IPS-11a (cell line): ENCODE measurements around the gene NECTIN4.
"Not testable (repeated sequence)": the region's sequence is repeated elsewhere in the genome, so short reads cannot be mapped to it uniquely, and the experiment has no call there.

Experiments used
- H3K4me3 ChIP-seq: one replicate; pipeline ENCODE4 v1.5.1; 2013; ENCODE audit warnings: low read depth, low read length, control low read depth

The NECTIN4 gene

DNA sequence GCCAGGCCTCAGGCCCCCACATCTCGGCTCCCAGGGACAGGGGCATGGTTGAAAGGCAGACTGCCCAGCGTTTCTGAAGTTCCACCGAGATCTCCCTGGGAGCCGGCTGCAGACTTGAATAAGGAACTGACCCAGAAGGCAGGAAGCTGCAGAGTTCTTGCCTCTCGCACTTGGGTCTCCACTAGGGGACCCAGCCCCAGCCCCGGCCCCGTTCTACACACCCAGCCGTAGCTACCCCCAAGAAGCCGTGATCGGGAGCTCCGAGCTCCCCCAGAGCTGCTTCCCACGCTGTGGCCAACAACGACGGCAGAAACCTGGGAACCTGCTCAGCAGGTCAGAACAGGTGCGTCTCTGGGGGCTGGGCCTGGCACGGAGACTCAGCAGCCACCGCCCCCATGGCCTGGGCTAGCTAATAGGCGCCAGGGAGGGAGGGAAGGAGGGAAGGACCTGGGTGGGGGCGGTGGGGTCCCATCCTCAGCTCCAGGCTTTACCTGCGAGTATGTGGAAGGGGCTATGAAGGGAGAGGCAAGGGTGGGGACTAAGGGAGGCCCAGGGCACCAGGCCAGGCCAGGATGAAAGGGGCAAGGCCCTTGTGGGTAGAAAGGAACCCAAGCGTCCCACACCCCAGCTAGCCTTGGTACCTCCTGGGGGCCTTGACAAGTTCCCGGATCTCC lies at the start of gene NECTIN4:
Gene NECTIN4 (minus strand): TSS at position 308 of the 674 bp plus-strand sequence. CDS start 262 bp downstream, at position 46.
- H3K4me3 ChIP-seq = no peak within 1 kb of the TSS

DNA sequence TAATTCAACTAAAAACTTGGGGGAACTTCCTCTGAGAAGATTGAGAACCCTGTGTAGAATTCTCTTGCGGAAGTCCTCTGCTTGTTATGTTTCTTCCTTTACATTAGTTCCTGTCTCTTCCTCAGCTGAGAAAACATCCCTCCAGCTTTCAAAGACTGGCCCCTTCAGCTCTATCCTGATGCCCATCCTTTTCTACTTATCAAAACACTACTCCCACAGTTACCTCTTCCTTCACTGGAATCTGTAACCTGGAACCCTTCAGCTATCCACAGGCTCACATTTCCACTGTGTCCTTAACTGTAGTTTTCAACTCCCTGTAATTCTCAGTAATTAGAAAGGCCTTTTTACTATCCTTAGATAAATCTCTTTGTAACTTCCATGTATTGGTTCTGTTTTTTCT lies 49.1 kb upstream of the NECTIN4 start:
- H3K4me3 ChIP-seq = no peak overlapping the region

DNA sequence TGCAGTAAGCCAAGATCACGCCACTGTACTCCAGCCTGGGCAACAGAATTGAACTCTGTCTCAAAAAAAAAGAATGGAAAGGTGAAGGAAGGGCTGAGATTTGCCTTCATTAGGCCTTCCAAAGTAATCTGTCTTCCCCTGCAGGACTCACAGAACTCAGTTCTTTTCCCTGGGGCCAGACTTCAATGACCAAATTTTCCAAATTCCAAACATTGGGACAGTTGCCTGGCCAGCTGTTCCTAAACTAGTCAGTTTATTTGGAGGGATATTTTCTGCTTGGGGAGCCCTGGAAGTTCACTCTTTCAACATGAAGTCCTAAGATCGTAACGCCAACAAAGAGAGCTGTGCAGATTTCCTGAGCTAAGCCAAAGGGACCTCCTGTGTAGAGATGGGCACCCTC lies 48.5 kb upstream of the NECTIN4 start:
- no peak overlapping the region for H3K4me3 ChIP-seq

DNA sequence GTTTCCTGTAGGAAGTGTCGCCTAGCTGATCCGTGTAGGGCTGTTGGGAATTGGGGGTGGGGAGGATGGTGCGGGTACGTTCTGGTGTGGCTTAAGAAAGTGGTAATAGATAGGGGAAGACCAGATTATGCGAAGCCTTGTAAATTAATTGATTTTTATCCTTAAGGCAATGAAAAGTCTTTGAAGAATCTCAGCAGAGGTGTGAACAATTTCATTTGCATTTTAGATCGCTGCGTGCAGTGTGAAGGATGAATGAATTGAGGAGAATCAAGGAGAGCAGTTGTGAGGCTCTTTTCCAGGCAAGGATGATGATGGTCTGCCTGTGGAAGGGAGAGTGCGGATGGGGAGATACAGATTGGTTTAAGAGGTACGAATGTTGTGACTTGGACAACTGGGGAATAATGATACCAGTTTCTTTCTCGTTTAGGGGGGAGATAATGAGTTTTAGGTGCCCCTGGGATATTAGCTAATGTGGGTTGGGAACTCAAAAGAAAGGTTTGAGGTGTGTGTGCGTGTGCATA lies 43.9 kb upstream of the NECTIN4 start:
- peak overlapping the region; percentile 75 for H3K4me3 ChIP-seq

DNA sequence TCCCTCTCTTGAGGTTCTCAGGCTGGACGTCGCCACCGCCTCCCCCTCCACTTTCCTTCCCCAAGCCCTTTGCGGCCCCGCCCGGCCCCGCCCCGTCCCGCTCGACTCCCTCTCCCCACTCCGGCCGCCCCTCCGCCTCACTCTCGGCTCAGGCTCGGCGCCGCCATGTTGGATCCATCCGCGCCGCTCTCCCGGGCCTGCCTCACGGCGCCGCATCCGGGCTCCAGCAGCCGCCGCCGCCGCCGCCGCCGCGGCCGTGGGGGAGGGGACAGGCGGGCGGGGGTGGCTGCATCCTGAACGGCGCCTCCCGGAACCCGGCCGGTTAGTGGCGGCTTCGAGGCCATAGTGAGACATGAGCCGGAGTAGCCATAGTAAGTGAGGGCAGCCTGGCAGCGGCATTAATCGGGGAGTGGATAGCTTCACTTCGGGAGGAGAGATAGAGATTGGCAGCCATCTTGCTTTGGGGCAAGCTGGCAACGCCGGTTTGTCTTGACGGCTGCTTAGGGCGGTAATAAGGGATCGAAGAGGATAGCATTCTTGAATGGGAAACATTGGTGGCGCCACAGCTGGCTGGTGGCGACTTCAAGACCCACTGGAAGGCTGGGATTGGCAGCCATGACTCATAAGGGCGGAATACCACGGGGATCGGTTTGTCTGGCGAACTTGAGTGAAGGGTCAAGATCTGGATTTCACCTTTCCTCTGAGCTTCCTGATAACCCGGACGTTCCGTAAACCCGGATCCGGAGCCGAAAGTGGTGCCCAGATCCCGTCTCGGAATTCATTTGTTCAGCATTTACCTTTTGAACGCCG lies 43.3 kb upstream of the NECTIN4 start, which contains the start of gene DEDD:
Gene DEDD (minus strand): TSS at position 258 of the 810 bp plus-strand sequence. CDS start 8,205 bp downstream, outside the sequence.
- peak within 1 kb of the TSS; percentile 81 for H3K4me3 ChIP-seq

DNA sequence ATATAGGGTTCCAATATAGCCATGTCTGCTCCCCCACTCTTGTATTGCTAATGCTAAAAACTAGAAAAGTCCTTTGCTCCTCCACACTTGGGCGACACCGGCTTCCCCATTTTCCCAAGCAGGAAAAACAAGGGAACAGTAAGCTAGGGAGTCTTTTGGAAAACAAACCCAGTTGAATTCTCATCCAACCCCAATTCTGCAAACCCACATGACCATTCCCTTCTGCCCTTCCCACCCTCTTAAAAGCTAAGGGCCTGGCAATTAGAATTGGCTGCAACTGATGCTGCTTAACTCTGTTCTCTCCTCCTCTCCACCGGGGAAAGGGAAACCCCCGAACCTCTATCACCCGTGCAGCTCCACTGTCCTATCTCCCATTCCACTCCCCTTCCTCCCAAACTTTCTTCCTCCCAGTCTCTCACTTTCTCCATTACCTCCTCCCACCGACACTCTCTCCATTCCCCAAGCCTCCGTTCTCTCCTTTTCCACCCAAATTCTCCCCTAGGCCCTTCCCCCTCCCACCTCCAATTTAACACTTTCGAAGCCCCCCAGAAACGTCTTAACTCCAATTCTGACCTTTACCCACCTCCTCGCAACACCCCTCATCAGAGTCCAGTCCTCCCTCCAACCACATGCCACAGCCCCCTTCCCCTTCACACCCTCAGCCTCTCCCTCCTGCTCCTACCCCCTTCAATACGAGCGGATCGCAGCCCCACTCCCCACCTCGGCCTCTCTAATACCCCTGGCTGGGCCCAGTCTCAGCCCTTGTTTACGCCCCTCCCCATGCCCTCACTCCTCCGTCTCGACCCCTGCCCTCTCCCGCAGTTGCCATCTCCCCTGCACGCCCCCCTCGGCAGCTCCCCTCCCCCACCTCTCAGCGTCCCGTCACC lies 42.4 kb upstream of the NECTIN4 start:
- H3K4me3 ChIP-seq = peak overlapping the region; percentile 81

DNA sequence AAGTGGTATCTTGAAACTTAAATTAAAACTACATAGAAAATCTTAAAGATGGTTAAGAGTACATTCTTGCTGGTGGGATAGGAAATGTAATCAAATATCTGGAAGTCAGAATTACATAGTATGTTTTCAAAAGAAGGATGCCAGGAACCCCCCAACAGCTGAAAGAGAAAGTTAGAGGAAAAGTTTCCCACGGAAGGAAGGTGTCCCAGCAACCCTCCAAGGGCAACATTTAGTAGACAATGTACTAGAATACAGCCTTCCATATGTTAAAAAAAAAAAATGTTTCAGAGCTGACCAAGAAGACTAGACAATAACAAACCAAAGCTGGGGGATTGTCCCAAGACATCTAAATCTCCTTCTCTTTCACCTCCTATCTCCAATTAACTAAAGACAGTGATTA lies 40.9 kb upstream of the NECTIN4 start:
- no peak overlapping the region for H3K4me3 ChIP-seq

DNA sequence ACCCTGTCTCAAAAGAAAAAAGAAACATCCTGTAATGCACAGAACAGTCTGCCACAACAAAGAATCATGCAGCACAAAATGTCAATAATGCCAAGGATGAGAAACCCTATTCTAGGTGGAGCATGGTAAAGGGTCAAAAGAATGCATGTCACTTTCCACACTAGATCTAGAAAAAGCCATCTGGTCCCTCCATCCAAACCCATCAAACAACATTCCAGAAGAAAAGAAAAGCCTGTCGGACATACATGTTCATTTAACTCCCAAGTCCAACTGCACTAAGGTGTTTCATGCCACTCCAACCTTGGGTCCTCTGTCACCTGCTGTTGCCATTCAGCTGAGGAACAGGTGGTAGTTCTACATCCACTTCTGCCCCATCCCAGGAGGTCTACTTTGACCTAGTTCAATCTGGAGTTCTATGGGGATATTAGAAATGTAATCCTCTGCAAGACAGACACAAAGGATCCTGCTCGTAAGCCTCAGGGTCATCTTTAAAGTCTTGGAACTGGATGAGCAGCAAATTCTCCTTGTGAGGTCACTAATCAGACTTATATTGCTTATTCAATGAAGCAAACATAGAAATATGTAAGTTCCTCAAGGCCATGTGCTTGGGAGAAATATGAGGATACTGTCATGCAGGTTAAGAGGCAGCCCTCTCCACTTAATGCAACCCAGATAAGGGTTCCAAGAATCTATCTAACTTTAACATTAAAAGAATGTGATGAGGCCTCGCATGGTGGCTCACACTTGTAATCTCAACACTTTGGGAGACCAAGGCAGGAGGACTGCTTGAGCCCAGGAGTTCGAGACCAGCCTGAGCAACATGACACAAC lies 39.4 kb upstream of the NECTIN4 start:
- H3K4me3 ChIP-seq = no peak overlapping the region

DNA sequence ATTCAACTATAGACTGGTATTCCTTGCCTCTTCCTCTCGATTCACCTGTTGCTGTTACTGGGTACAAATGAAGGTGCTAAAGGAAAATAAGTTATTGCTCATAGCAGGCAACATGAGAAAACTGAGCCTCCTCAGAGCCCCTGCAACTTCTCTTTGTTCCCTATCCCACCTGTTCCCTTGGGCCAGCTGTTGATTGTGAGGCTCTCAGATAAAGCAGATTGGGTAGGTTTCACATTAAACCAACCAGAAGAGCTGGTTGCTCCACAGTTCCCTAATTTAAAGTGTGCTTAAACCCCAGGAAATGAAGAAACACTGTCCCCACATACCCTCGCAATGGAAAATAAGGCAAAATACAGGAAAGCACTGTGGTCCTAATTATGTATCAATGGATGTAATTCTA lies 38.3 kb upstream of the NECTIN4 start:
- H3K4me3 ChIP-seq = no peak overlapping the region

DNA sequence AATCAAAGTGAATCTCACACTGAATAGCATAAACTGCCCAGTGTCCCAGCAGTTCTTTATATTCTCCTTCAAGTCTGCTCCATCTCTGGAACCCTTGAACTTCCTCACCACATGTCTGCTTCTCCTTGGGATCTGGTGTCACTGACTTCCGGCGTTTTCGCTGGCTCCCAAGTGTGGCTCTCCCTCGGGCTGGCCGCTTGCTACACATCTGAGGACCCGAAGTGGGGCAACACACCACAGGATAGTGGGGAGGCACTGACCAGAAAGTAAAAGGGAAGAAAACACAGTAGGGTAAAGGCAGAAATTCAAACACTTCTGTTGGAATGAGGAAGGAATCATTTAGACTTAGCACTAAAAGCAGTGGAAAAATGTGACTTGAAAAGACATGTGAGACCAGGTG lies 33.6 kb upstream of the NECTIN4 start:
- H3K4me3 ChIP-seq = no peak overlapping the region

DNA sequence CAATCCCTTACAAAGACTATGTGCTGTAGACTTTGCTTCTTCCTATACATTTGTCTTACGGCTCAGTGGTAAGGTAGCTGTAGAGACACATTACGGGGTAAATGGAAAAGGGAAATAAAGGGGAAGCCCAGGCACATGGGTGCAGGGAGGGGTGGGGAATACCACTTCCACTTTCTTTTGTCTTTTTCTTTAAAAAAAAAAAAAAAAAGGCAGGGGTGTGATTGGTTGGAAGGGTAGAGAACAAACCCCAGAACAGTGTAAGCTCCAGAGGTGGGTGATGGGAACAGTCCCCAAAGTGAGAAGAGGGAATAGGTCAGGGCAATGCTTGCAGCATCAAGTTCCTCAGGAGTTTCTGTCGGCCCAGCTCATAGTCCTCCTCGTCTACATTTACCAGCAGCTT lies 32.5 kb upstream of the NECTIN4 start:
- H3K4me3 ChIP-seq = no peak overlapping the region

DNA sequence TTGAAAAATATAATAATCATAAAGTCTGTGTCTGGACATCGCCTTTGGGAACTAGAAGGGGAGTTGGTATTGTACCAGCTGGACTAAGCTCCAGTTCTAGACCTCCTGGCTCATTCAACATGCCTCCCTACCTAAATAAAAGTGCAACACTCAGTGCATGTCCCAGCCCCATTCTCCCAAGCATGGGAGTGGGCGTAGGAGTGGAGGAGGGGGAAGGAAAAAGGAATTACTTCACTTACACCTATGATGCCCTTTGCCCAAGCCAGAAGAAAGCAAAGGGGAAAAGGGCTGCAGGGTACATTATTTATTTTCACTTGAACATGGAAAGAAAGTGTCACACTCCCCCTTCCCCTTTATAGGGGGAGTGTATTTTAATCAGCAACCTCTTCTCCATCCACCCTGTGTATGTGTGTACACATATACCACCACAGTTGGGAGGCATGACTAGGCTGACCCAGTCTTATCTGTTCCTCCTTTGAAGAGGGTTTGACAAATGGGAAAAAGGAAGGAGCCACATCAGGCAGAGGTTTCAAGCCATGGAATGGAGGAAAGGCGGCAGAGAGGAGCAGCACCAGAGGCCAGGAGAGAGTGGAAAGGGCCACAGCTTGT lies 31.8 kb upstream of the NECTIN4 start:
- no peak overlapping the region for H3K4me3 ChIP-seq

DNA sequence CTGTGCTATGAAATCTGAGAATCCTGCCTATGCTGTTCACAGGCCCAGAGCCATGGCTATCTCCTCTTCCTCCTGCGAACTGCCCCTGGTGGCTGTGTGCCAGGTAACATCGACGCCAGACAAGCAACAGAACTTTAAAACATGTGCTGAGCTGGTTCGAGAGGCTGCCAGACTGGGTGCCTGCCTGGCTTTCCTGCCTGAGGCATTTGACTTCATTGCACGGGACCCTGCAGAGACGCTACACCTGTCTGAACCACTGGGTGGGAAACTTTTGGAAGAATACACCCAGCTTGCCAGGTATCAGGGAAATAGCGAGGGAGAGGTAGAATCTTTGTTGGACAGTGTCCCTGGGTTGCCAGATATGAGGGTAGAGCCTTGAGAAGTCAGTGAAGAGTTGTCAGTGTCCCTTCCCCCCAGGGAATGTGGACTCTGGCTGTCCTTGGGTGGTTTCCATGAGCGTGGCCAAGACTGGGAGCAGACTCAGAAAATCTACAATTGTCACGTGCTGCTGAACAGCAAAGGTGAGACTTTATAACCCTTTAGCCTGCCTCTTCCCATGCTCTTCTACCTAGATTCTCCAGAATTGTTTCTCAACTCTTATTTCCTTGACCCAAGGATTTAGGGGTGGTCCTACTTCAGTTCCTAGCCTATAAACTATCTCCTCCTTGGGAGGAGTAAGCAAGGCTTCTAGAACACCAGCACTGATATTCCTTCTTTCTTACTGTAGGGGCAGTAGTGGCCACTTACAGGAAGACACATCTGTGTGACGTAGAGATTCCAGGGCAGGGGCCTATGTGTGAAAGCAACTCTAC lies 29.9 kb upstream of the NECTIN4 start:
- H3K4me3 ChIP-seq = no peak overlapping the region

DNA sequence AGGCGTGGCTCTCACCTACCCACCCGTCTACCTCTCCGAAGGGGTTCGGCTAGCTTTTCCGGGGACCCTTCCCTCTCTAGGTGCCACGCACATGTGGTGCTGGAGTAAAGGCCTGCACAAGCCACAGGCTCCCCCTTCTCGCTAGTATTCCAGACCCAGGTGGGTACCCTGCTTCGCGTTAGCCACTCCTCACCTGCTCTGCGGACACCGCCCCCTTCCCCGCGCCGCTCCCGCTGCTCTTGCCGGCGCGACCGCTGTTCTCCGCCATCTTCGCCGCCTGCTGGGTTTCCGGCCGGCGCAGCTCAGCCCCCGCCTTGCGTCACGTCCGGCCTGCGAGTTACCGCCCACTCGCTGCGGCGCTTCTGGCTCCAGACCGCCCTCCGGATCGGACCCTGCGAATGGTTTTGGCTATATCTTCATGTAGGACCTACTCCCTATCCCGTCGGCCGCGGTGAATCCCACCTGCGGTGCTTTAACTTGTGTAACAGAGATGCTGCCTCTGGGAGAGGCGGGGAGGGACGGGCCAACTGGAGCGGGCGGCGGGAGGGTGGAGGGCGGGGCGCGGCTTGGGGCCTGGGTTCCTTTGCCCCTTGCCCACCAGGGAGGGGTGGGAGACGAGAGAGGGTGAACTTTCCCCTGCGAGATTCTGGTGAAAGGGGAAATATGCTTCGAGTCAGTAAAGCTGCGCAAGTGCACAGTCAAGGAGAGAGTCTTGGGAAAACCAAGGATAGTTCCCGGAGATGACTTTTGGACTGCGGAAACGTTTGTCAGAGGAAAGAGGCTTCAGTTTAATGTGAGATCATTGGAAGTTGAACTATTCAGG lies 28.6 kb upstream of the NECTIN4 start, which contains the start of the genes NIT1 and PFDN2:
Gene NIT1 (plus strand): TSS at position 347 of the 823 bp plus-strand sequence. CDS start 72 bp downstream, at position 419.
Gene PFDN2 (minus strand): TSS at position 279 of the 823 bp plus-strand sequence. CDS start 11 bp downstream, at position 268.
- peak within 1 kb of the TSS; percentile 97 for H3K4me3 ChIP-seq

DNA sequence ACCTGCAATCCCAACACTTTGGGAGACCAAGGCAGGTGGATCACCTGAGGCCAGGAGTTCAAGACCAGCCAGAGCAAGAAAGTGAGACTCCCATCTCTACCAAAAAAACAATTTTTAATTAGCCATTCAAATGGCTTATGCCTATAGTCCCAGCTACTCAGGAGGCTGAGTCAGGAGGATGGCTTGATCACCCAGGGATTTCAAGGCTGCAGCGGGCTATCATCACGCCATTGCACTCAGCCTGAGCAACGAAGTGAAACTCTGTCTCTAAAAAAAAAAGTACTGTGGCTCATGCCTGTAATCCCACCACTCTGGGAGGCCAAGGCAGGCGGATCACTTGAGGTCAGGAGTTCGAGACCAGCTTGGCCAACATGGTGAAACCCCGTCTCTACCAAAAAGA lies 26.6 kb upstream of the NECTIN4 start:
- H3K4me3 ChIP-seq = not testable (repeated sequence)

DNA sequence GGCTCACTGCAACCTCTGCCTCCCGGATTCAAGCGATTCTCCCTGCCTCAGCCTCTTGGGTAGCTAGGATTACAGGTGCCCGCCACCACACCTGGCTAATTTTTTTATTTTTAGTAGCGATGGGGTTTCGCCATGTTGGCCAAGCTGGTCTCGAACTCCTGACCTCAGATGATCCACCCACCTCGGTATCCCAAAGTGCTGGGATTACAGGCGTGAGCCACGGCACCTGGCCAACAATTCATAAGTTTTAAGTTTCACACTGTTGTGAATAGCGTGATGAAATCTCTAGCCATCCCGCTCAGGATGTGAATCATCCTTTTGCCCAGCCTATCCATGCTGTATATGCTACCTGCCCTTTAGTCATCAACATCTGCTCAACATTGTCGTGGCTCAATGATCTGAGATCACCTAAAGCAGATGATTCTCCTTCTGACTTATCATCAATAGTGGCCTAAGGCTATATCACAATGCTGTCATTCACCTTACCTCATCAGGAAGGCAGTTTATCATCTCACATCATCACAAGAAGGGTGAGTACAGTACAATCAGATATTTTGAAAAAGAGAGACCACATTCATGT lies 25.9 kb upstream of the NECTIN4 start:
- H3K4me3 ChIP-seq = no peak overlapping the region

DNA sequence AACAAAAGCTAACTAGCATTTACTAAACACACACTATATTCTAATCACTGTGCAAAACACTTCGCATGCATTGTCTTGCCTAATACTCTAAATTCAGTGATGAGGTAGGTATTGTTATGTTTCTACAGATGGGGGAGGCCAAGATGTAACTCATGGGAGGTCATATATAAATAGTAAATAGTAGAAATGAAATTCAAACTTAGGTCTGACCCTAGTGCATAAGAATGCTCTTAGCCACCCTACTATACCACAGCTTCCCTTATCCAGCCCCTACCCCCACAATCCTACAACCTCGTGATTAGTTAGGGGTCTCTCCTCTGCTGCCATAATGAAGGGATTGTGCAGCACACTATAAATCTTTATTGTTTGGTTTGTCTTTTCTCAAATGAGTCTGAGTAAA lies 25.2 kb upstream of the NECTIN4 start:
- no peak overlapping the region for H3K4me3 ChIP-seq
